GM19043 (cell line): ENCODE results near the gene ACAP1.
A peak's percentile ranks its signal among the peaks of the same experiment; 100 is the strongest.

Source experiments
- ATAC-seq: cut with Tn5 transposase; IDR thresholded peaks from one replicate; pipeline ENCODE4 v1.9.1; 2021; ENCODE audit warnings: low read depth; ENCODE audit not compliant: unreplicated experiment

Gene ACAP1

GRCh38 chr17:7311110-7311705 lies 25.1 kb upstream of the ACAP1 start:
- ATAC-seq: no peak

DNA sequence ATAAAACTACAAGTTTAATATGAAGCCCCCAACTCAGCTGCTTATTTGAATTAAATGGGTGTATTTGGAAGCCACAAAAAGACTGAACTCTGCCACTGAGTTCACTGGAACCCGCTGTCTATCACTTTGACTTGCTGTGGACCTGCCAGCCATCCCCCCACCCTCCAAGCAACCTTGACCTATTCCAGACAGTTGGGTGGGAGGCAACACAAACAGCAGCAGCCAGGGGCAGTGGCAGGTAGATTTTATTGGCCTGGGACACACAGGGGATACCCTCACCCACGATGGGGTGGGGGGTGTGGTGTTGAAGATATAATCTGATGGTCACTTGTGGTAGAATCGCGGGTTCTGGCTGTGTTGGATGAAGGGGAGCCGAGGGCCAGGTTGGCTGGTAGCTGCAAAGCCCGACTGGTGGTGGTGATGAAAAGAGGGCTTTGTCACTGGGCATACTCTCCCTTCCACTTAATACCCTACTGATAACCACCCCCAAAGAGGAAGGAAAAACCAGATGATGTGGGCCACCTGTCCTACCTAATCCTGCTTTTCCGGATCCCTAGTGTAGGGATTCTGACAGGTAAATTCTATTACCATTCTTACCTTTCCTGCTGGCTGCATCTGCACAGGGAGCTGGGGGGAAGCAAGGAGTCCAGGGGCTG lies 23.8 kb upstream of the ACAP1 start:
- ATAC-seq: no peak

- no peak for ATAC-seq
Measured at GRCh38 chr17:7313088-7313889, 23.0 kb upstream of the ACAP1 start.

DNA sequence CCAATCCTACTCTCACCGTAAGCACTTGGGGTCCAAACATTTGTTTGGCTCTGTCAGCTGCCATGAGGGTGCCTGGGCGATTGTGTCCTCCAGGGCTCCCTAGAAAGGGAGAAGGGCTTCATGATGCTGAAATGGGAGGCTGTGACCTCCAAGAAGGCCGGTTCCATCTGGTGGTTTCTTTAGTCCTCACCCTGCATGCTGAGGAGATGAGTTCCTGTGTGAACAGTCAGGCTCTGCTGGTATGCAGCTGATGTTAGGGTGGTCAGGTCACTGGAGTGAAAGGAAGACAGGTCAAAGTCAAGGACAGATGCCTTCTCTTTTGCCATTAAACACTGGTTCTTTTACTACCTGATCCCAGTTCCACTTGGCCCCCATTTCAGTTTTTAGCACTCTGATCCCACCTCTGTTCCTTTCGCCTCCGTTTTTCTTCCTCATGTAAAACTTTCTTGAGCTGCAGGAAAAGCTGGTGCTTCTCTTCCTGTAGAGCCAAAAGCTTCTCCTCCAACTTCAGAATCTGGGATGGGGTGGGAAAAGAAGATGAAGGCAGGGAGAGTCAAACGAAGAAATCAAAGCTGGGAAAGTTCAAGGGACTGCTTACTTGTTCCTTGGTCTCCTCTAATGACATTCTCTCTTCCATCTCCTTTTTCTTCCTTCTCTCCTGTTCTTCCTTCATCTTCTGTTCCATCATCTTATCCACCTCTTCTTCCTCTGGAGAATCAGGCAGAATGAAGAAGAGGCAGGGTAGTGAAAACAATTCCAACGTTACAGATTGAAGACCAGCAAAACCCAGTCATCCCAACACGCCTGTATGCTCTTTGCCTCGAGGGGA lies 22.2 kb upstream of the ACAP1 start:
- ATAC-seq: no peak

DNA sequence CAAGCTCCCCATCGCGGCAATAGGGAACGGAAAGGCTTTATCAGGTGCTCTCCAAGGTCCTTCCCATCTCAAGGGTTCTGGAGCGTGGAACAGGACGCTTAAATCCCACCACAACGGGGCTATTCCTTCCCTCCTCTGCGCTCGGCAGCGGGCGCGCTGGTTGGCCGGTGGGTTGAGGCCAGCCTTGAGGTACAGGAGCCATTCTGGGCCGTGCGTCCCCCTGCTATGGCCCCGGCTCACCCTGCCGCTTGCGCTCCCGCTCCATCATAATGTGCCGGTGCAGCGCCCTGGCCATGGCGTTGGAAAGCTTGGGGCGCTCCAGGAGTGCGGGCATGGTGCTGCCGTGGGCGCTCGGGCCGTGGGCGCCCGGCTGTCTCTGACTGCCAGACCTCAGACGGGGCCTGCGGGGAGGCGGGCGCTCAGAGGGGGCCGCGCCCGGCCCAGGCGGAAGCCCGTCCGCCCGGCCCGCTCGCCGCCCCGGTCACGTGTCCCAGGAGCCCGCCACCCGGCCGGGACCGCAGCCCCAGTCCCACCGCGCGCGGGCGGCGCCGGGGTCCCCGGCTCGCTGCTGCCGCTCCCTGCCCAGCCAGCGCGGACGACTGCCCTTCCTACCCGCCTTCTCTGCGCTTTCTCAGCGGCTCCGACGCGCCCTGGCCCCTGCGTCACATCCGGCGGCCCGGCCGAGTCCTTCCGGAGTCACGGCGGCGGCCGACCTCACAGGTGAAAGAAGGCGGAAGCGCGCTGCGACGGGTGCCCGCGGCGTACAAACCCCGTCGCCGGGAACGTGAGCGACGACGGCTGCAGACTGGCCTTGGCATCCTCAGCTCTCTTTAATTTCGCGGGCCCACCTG lies 21.4 kb upstream of the ACAP1 start, which contains the start of gene GPS2:
GPS2 (minus strand) TSS at position 642 of the 851 bp plus-strand sequence; CDS start at position 334, 308 bp downstream.
- peak; percentile 69 for ATAC-seq

DNA sequence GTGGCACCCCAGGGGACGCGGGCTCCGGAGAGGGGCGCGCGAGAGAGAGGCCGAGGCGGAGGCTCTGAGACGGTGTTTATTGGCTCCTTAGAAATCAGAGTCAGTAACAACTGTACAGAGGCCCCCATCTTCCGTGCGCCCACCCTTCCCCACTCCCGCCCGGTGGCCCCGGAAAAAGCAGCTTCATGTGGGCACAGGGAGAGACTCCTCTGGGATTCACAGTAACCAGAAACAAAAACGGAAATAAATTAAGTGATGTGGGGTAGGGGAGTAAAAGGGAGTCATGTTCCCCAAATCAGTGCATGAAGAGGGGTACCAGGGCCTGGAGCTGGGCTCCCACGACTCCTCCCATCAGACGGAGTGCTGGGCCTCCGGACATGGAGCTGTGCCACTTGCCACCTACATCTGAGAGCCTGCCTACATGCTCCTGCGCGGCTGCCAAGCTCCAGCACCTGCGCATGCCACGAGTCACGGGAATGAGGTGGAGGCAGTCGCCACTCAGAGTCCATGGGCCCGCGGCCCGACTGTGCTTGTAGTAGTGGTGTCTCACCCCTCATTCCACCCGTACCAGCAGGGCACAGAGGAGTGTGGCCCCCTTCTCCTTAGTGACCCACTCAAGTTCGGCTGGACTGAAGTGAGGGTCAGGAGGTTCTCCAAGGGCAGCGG lies 20.6 kb upstream of the ACAP1 start:
- no peak for ATAC-seq

- ATAC-seq: no peak
Measured at GRCh38 chr17:7317161-7317803, 19.0 kb upstream of the ACAP1 start.

- no peak for ATAC-seq
Measured at GRCh38 chr17:7318121-7318860, 18.0 kb upstream of the ACAP1 start.

- no peak for ATAC-seq
Measured at GRCh38 chr17:7321466-7321865, 14.9 kb upstream of the ACAP1 start.

DNA sequence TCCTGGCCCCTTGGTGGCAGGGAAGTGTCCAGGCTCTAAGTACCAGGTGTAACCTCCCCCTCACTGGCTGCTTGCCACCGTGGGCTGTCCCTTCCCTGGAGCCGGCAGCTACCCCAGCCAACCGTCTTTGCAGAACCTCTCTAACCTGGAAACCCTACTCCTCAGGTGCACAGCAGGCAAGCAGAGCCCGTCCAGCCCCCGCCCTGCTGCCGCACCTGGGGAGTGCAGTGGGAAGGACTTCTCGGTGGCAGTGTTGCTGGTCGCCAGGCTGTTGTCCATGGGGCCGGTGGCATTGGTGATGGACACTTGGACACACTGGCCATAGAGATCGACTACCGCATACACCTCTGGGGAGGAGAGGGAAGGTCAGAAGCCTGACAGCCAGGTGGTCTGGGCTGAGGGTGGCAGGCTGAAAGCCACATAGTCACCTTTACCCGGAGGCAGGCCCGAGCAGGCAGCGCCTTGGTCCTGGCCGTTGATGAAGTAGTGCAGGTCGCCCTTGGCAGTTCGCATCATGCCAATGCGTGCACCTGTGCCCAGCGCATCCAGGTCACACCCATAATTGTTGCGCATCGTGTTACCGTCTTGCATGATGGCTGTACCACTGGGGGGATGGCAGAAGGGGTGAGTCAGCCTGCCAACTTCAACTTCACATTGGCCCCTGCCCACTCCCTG lies 13.7 kb upstream of the ACAP1 start:
- no peak for ATAC-seq

- no peak for ATAC-seq
Measured at GRCh38 chr17:7323731-7324437, 12.4 kb upstream of the ACAP1 start.

GRCh38 chr17:7324438-7324779 lies 11.9 kb upstream of the ACAP1 start:
- no peak for ATAC-seq

- ATAC-seq: no peak
Measured at GRCh38 chr17:7325031-7325528, 11.2 kb upstream of the ACAP1 start.

- ATAC-seq: no peak
Measured at GRCh38 chr17:7326186-7326585, 10.1 kb upstream of the ACAP1 start.

GRCh38 chr17:7327056-7327455 lies 9.3 kb upstream of the ACAP1 start:
- ATAC-seq: no peak

GRCh38 chr17:7327501-7327900 lies 8.8 kb upstream of the ACAP1 start:
- ATAC-seq: no peak

DNA sequence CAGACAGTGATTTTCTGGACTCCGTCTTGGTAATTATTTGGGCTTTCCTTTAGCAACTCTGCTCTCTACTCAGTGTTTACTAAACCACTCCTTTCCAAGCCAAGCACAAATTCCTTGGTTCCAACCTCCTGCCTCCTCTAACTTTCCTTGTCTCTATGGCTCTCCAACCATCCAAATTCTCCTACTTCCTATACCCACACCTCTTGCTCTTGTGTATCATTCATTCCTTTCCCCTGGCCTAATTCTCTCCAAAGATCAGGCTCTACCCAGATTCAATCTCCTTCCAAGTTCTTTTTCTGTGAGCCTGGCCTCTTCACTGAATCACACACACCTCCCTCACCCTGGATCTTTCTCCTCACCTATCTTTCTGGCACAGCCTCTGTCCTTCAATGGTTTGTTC lies 8.3 kb upstream of the ACAP1 start:
- ATAC-seq: no peak
